NCI-H82 (cell line): ENCODE results near the gene SLC1A1.

ENCODE experiments used
- DNase-seq: peaks from one replicate; lab custom pipeline; 2025; lab: John Stamatoyannopoulos, UW

SLC1A1 gene

GRCh38 chr9:4618700-4619099, 128.4 kb downstream of the SLC1A1 start:
- DNase-seq: no peak

- DNase-seq: no peak
Observed at GRCh38 chr9:4620057-4620765, 129.9 kb downstream of the SLC1A1 start.

GRCh38 chr9:4620881-4621555, 130.8 kb downstream of the SLC1A1 start:
- no peak for DNase-seq

GRCh38 chr9:4622016-4622415, 131.7 kb downstream of the SLC1A1 start:
- no peak for DNase-seq

- DNase-seq: no peak
Observed at GRCh38 chr9:4630836-4631235, 140.6 kb downstream of the SLC1A1 start.
